ENCODE results near the gene TET2. TPM values are rescaled to one million over a fixed set of nuclear protein-coding genes. Genes with fewer than 3 reads are reported as not detected.

TET2 gene
- total RNA-seq, 1 donor, result 18.1 TPM

- DNase-seq (ENCODE audit: low read depth), result no peak
- TF ChIP-seq CTCF (IDR thresholded peaks at IDR 0.05; ENCODE audit: insufficient read depth, low read depth, low read length), result no peak
- no peak overlapping the region for H3K4me3 ChIP-seq (ENCODE audit: low read depth, low read length)
These were observed 182.4 kb downstream of the TET2 start for GRCh38 chr4:105329081-105329480.

Small RNA genes lying within 50 kb of the gene (small RNA-seq; reads per million reads assigned to genes)
- gene RF00322 (not detected), gene RN7SL89P (not detected)
